ENCODE data around the gene NRDC. TPM values are rescaled to one million over a fixed set of nuclear protein-coding genes. Genes with fewer than 3 reads are reported as not detected.
"Not testable (repeated sequence)": the region's sequence is repeated elsewhere in the genome, so short reads cannot be mapped to it uniquely, and the experiment has no call there.

The NRDC gene
- total RNA-seq, 1 donor from 2014 or later: 130 TPM

DNA sequence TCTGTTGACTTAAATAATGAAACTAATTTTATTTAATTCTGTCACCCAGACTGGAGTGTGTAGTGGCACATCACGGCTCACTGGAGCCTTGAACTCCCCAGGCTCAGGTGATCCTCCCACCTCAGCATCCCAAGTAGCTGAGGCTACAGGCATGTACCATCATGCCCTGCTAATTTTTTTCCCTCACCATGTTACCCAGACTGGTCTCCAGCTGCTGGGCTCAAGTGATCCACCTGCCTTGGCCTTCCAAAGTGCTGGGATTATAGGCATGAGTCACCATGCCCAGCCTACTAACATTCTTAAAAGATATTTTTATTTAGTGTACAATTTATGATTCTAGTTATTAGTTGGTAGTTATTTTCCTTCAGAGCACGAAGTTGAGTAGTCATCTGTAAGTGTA lies 49.5 kb downstream of the NRDC start:
- intact Hi-C loops (cut with micrococcal nuclease): no loop called here
- H3K36me3 ChIP-seq: peaks cover 71% of the 10 kb centered on the region
- no peaks in the 10 kb centered on the region for H3K27me3 ChIP-seq (ENCODE audit: low read depth)

GRCh38 chr1:51819810-51820209 lies 58.7 kb downstream of the NRDC start:
- intact Hi-C loops (cut with micrococcal nuclease): no loop called here
- no peak for TF ChIP-seq CTCF (IDR thresholded peaks at IDR 0.05; ENCODE audit: borderline replicate concordance)
- H3K27me3 ChIP-seq (ENCODE audit: low read depth): no peaks in the 10 kb centered on the region
- H3K4me3 ChIP-seq: no peak overlapping the region
- H3K4me1 ChIP-seq: no peaks in the 10 kb centered on the region
- H3K9me3 ChIP-seq (replicated peaks): no peaks in the 10 kb centered on the region
- no peak overlapping the region for H3K27ac ChIP-seq (replicated peaks)
- DNase-seq: no peak
- peaks cover 78% of the 10 kb centered on the region for H3K36me3 ChIP-seq

More for the DNA sequence above, 49.5 kb downstream of the NRDC start:
- TF ChIP-seq CTCF (IDR thresholded peaks at IDR 0.05; ENCODE audit: borderline replicate concordance): no peak
- Histone ChIP-seq H3K4me3 (no peak overlapping the region), H3K4me1 (no peaks in the 10 kb centered on the region), H3K27ac (replicated peaks) (no peak overlapping the region), H3K9me3 (replicated peaks) (no peaks in the 10 kb centered on the region)
- no peak for DNase-seq

- H3K27me3 ChIP-seq (ENCODE audit: low read depth); H3K9me3 ChIP-seq (replicated peaks); H3K4me3 ChIP-seq; H3K27ac ChIP-seq (replicated peaks); H3K4me1 ChIP-seq; DNase-seq; intact Hi-C loops (cut with micrococcal nuclease): not testable (repeated sequence)
- H3K36me3 ChIP-seq: peaks cover 79% of the 10 kb centered on the region
These were observed 59.5 kb downstream of the NRDC start for GRCh38 chr1:51819021-51819420.

DNA sequence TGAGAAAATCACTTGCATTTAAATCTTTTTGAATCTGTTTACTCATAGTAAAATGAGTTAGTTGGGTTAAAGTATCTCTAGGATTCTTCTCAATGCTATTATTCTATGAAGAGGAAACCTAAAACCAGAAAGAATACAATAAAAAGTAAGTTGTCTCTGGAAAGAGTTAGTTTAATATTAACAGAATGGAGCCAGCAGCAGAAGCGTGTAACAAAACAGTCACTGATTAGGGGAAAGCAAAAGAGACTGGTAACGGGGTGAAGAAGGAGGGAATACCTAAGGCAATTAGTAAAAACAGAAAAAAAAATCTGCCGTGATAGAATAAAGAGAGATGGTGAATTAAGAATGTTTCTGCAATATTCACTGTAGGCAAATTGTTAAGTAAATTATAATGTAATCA lies 60.0 kb downstream of the NRDC start:
- TF ChIP-seq CTCF (IDR thresholded peaks at IDR 0.05; ENCODE audit: borderline replicate concordance): no peak
- intact Hi-C loops (cut with micrococcal nuclease): no loop called here

GRCh38 chr1:51814513-51814912 lies 64.0 kb downstream of the NRDC start:
- TF ChIP-seq CTCF (IDR thresholded peaks at IDR 0.05; ENCODE audit: borderline replicate concordance): no peak
- Histone ChIP-seq H3K27me3 (ENCODE audit: low read depth) (no peaks in the 10 kb centered on the region), H3K36me3 (peaks cover 84% of the 10 kb centered on the region), H3K4me1 (no peaks in the 10 kb centered on the region), H3K27ac (replicated peaks) (no peak overlapping the region), H3K4me3 (no peak overlapping the region), H3K9me3 (replicated peaks) (no peaks in the 10 kb centered on the region)
- intact Hi-C loops (cut with micrococcal nuclease): no loop called here
- no peak for DNase-seq

More for the DNA sequence above, 60.0 kb downstream of the NRDC start:
- Histone ChIP-seq H3K27ac (replicated peaks) (no peak overlapping the region), H3K27me3 (ENCODE audit: low read depth) (no peaks in the 10 kb centered on the region), H3K4me1 (no peaks in the 10 kb centered on the region), H3K36me3 (peaks cover 79% of the 10 kb centered on the region), H3K9me3 (replicated peaks) (no peaks in the 10 kb centered on the region), H3K4me3 (no peak overlapping the region)
- no peak for DNase-seq

DNA sequence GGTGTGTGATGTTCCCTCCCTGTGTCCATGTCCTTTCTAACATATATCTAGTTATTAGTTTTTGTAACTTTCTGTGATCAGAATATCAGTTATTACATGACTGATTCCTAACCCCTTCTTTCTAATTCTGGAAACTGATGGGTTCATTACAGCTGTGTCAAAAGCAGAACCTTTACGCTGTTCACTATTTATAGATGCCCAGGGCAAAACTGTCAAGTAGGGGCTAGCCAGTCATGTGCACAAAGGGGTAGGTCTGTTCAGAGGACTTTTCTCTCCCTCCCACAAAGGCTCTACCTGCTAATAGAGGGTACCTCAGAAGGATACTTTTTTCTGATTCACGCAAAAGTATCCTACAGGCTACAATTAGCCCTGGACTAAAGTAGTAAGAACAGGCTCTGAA lies 79.2 kb downstream of the NRDC start:
- Histone ChIP-seq H3K27me3 (ENCODE audit: low read depth) (no peaks in the 10 kb centered on the region), H3K9me3 (replicated peaks) (no peaks in the 10 kb centered on the region), H3K27ac (replicated peaks) (peak overlapping the region; percentile 67), H3K36me3 (peaks cover 90% of the 10 kb centered on the region), H3K4me1 (peaks cover 14% of the 10 kb centered on the region), H3K4me3 (no peak overlapping the region)
- TF ChIP-seq CTCF (IDR thresholded peaks at IDR 0.05; ENCODE audit: borderline replicate concordance): no peak
- intact Hi-C loops (cut with micrococcal nuclease): no loop called here
- DNase-seq: no peak
